Common myeloid progenitor, CD34-positive (primary cell): ENCODE data around the gene WDR88.

Experiments used
- CTCF ChIA-PET: fragments of 350-600 bp; sonication (Branson Sonifier 250); formaldehyde crosslinking; loops from one replicate; lab custom pipeline; 2021; ENCODE audit warnings: antibody characterized with exemption; lab: Charles Lee
- POLR2A ChIA-PET: fragments of 350-600 bp; sonication (Branson Sonifier 250); formaldehyde crosslinking; loops from one replicate; lab custom pipeline; 2021; ENCODE audit warnings: antibody characterized with exemption; lab: Charles Lee
- DNase-seq, 3 donors: peaks; one replicate each; pipeline versions ENCODE4 v3.0.0 to v3.0.0-alpha.2; 2013
- H3K27ac ChIP-seq, 2 experiments: 1 replicate in 1 of 2; 2 replicates in 1 of 2; pipeline ENCODE4 v1.7.0; 2013; ENCODE audit warnings: inconsistent platforms in 2 of 2, low read length in 2 of 2, mild to moderate bottlenecking in 2 of 2, low read depth in 1 of 2, moderate library complexity in 1 of 2; ENCODE audit not compliant: severe bottlenecking in 2 of 2, insufficient read depth in 1 of 2, poor library complexity in 1 of 2
- H3K27me3 ChIP-seq, 5 experiments: replicated peaks in 2 of 5; 1 replicate in 3 of 5; 2 replicates in 2 of 5; pipeline versions ENCODE4 v1.6.1 to v1.7.0; 2013; ENCODE audit warnings: low read length in 4 of 5, mild to moderate bottlenecking in 2 of 5, moderate library complexity in 2 of 5, inconsistent platforms in 1 of 5; ENCODE audit not compliant: insufficient read depth in 5 of 5, control insufficient read depth in 4 of 5
- H3K36me3 ChIP-seq, 4 experiments: 1 replicate in 2 of 4; 2 replicates in 2 of 4; pipeline versions ENCODE4 v1.6.1 to v1.7.0; 2013; ENCODE audit warnings: low read length in 3 of 4, control low read depth in 1 of 4, mild to moderate bottlenecking in 1 of 4; ENCODE audit not compliant: control insufficient read depth in 4 of 4, insufficient read depth in 4 of 4
- H3K4me1 ChIP-seq, 4 experiments: 1 replicate in 3 of 4; 2 replicates in 1 of 4; pipeline versions ENCODE4 v1.6.1 to v1.7.1; 2013; ENCODE audit warnings: low read length in 3 of 4, mild to moderate bottlenecking in 3 of 4, control low read depth in 1 of 4, inconsistent platforms in 1 of 4, moderate library complexity in 1 of 4; ENCODE audit not compliant: control insufficient read depth in 4 of 4, insufficient read depth in 4 of 4; ENCODE audit errors: control extremely low read depth in 1 of 4
- H3K4me3 ChIP-seq, 7 experiments: 1 replicate in 4 of 7; 2 replicates in 3 of 7; pipeline versions ENCODE4 v1.5.1 to v1.7.0; 2013; ENCODE audit warnings: mild to moderate bottlenecking in 7 of 7, low read length in 6 of 7, moderate library complexity in 6 of 7, inconsistent platforms in 2 of 7, low read depth in 2 of 7, control low read depth in 1 of 7; ENCODE audit not compliant: insufficient read depth in 4 of 7, control insufficient read depth in 1 of 7; ENCODE audit errors: extremely low read depth in 1 of 7
- H3K9me3 ChIP-seq, 5 experiments: 1 replicate in 4 of 5; 2 replicates in 1 of 5; pipeline versions ENCODE4 v1.6.1 to v1.7.1; 2013; ENCODE audit warnings: low read length in 4 of 5, mild to moderate bottlenecking in 2 of 5, inconsistent platforms in 1 of 5, low read depth in 1 of 5, moderate library complexity in 1 of 5; ENCODE audit not compliant: control insufficient read depth in 4 of 5, insufficient read depth in 2 of 5; ENCODE audit errors: control extremely low read depth in 1 of 5
- WGBS: methylation state at CpG from one replicate; pipeline ENCODE4 v1.1.5; 2013; ENCODE audit not compliant: insufficient coverage; 5-methylcytosine and 5-hydroxymethylcytosine counted together

The WDR88 gene

GRCh38 chr19:33094436-33095067, 37.4 kb upstream of the WDR88 start:
- Histone ChIP-seq H3K27me3 (no peaks in the 10 kb centered on the region), H3K9me3 (no peaks in the 10 kb centered on the region), H3K4me1 (no peaks in the 10 kb centered on the region), H3K36me3 (peaks cover 20 to 75% (median 45%) of the 10 kb centered on the region in 4 experiments), H3K4me3 (no peak overlapping the region), H3K27ac (no peak overlapping the region)
- 100% methylated on average over 4 of the region's 6 CpGs for WGBS
- ChIA-PET CTCF (no interaction called here), POLR2A (interaction anchor here (0.6 kb wide), 1 partner anchor 347 kb away, joined by 3 read pairs; no protein-coding TSS in a partner anchor)
- no peak for DNase-seq

GRCh38 chr19:33096005-33096404, 35.9 kb upstream of the WDR88 start:
- no peak overlapping the region for H3K4me3 ChIP-seq
- H3K9me3 ChIP-seq: no peaks in the 10 kb centered on the region
- H3K4me1 ChIP-seq: no peaks in the 10 kb centered on the region
- no peaks in the 10 kb centered on the region for H3K27me3 ChIP-seq
- H3K36me3 ChIP-seq: peaks cover 24 to 69% (median 44%) of the 10 kb centered on the region in 4 experiments
- POLR2A ChIA-PET: no interaction called here
- CTCF ChIA-PET: no interaction called here
- DNase-seq: no peak
- no peak overlapping the region for H3K27ac ChIP-seq
- 100% methylated on average over 1 of the region's 4 CpGs for WGBS

- DNase-seq: no peak
- Histone ChIP-seq H3K4me1 (no peaks in the 10 kb centered on the region), H3K36me3 (peaks cover 28 to 69% (median 43%) of the 10 kb centered on the region in 4 experiments), H3K27me3 (no peaks in the 10 kb centered on the region), H3K4me3 (no peak overlapping the region), H3K9me3 (no peaks in the 10 kb centered on the region), H3K27ac (no peak overlapping the region)
- ChIA-PET POLR2A (no interaction called here), CTCF (interaction anchor here (1.4 kb wide), 1 partner anchor 123 kb away, joined by 6 read pairs; no protein-coding TSS in a partner anchor)
- 82% methylated on average over 3 of the region's 4 CpGs for WGBS
Measured at GRCh38 chr19:33098055-33098534, 33.8 kb upstream of the WDR88 start.

- Histone ChIP-seq H3K36me3 (peaks cover 20 to 56% (median 35%) of the 10 kb centered on the region in 4 experiments), H3K9me3 (no peaks in the 10 kb centered on the region), H3K4me3 (no peak overlapping the region), H3K27ac (no peak overlapping the region), H3K4me1 (no peaks in the 10 kb centered on the region), H3K27me3 (no peaks in the 10 kb centered on the region)
- 98% methylated on average over 4 of the region's 10 CpGs for WGBS
- ChIA-PET CTCF (no interaction called here), POLR2A (no interaction called here)
- no peak for DNase-seq
Measured at GRCh38 chr19:33100894-33101644, 30.8 kb upstream of the WDR88 start.

GRCh38 chr19:33102893-33103292, 29.0 kb upstream of the WDR88 start:
- Histone ChIP-seq H3K27ac (no peak overlapping the region), H3K4me1 (no peaks in the 10 kb centered on the region), H3K4me3 (no peak overlapping the region), H3K9me3 (no peaks in the 10 kb centered on the region), H3K36me3 (peaks cover 17 to 58% (median 36%) of the 10 kb centered on the region in 4 experiments), H3K27me3 (no peaks in the 10 kb centered on the region)
- DNase-seq: no peak
- CTCF ChIA-PET: no interaction called here
- WGBS: 100% methylated on average over 2 of the region's 6 CpGs
- POLR2A ChIA-PET: no interaction called here

GRCh38 chr19:33108161-33108560, 23.8 kb upstream of the WDR88 start:
- WGBS: 96% methylated on average over 10 of the region's 10 CpGs
- H3K27ac ChIP-seq: no peak overlapping the region
- no peaks in the 10 kb centered on the region for H3K27me3 ChIP-seq
- DNase-seq: no peak
- H3K4me3 ChIP-seq: no peak overlapping the region
- peaks cover 9 to 68% (median 38%) of the 10 kb centered on the region in 4 experiments for H3K36me3 ChIP-seq
- no peaks in the 10 kb centered on the region for H3K9me3 ChIP-seq
- POLR2A ChIA-PET: no interaction called here
- H3K4me1 ChIP-seq: no peaks in the 10 kb centered on the region
- CTCF ChIA-PET: interaction anchor here (0.9 kb wide), 1 partner anchor 132 kb away, joined by 3 read pairs; no protein-coding TSS in a partner anchor
